T-cell (primary cell): ENCODE measurements around the gene CYP46A1. TPM values are rescaled to one million over a fixed set of nuclear protein-coding genes. Genes with fewer than 3 reads are reported as not detected.
A peak's percentile ranks its signal among the peaks of the same experiment; 100 is the strongest.

ENCODE experiments used
- ATAC-seq, 4 experiments: fragments of 200-7000 bp in 3 of 4; fragments of 150-1000 bp in 1 of 4; cut with Tn5 transposase; replicated peaks in 1 of 4; 1 replicate in 3 of 4; 2 replicates in 1 of 4; pipeline ENCODE4 v1.10.0; 2021; ENCODE audit warnings: moderate library complexity in 3 of 4, mild to moderate bottlenecking in 2 of 4, moderate number of reproducible peaks in 1 of 4
- CTCF ChIA-PET, 2 donors: fragments of 300-600 bp; sonication (Branson Sonifier 250); formaldehyde crosslinking; loops; one replicate each; lab custom pipeline; 2022; ENCODE audit warnings: antibody characterized with exemption in 2 of 2; lab: Charles Lee
- POLR2A ChIA-PET, 2 donors: fragments of 300-600 bp; sonication (Branson Sonifier 250); formaldehyde crosslinking; loops; one replicate each; lab custom pipeline; 2022; ENCODE audit warnings: antibody characterized with exemption in 2 of 2; lab: Charles Lee
- DNase-seq, 35 experiments: peaks; one replicate each; pipeline versions ENCODE4 v3.0.0 to v3.0.0-alpha.2; 2013 to 2023
- H3K27ac ChIP-seq: one replicate; pipeline ENCODE4 v1.5.1; 2013; ENCODE audit warnings: low read length
- H3K27me3 ChIP-seq, 2 experiments: replicated peaks in 1 of 2; 1 replicate in 1 of 2; 2 replicates in 1 of 2; pipeline versions ENCODE4 v1.6.1 to v1.7.0; 2013; ENCODE audit warnings: low read length in 1 of 2, mixed read lengths in 1 of 2; ENCODE audit not compliant: control insufficient read depth in 2 of 2, insufficient read depth in 2 of 2; ENCODE audit errors: extremely low read depth in 1 of 2
- H3K36me3 ChIP-seq, 2 donors: 1 replicate in 1 of 2; 2 replicates in 1 of 2; pipeline versions ENCODE4 v1.6.1 to v1.7.0; 2013; ENCODE audit warnings: low read length in 1 of 2; ENCODE audit not compliant: control insufficient read depth in 2 of 2, insufficient read depth in 1 of 2; ENCODE audit errors: extremely low read depth in 1 of 2
- H3K4me1 ChIP-seq, 2 experiments: 1 replicate in 1 of 2; 2 replicates in 1 of 2; pipeline versions ENCODE4 v1.6.1 to v1.7.0; 2013; ENCODE audit warnings: low read length in 2 of 2, mixed read lengths in 1 of 2; ENCODE audit not compliant: insufficient read depth in 2 of 2, control insufficient read depth in 1 of 2; ENCODE audit errors: extremely low read depth in 1 of 2
- H3K4me3 ChIP-seq, 2 donors: 1 replicate in 1 of 2; 2 replicates in 1 of 2; pipeline versions ENCODE4 v1.5.1 to v1.7.0; 2013; ENCODE audit warnings: mild to moderate bottlenecking in 2 of 2, low read length in 1 of 2, moderate library complexity in 1 of 2; ENCODE audit not compliant: control insufficient read depth in 1 of 2; ENCODE audit errors: extremely low read depth in 1 of 2
- H3K9me3 ChIP-seq: 2 replicates; pipeline ENCODE4 v1.7.0; 2013
- H3K27ac Mint-ChIP-seq, 2 donors: one replicate each; pipeline ENCODE4 v1.8.0; 2020 to 2021; ENCODE audit warnings: mild to moderate bottlenecking in 2 of 2, mixed read lengths in 2 of 2
- H3K27me3 Mint-ChIP-seq, 2 donors: one replicate each; pipeline ENCODE4 v1.8.0; 2021 to 2022; ENCODE audit warnings: mixed read lengths in 2 of 2
- H3K36me3 Mint-ChIP-seq: one replicate; pipeline ENCODE4 v1.8.0; 2021; ENCODE audit warnings: mixed read lengths
- H3K4me1 Mint-ChIP-seq, 3 donors: one replicate each; pipeline ENCODE4 v1.8.0; 2020 to 2022; ENCODE audit warnings: mixed read lengths in 3 of 3, mild to moderate bottlenecking in 1 of 3
- H3K4me3 Mint-ChIP-seq, 3 donors: one replicate each; pipeline ENCODE4 v1.8.0; 2020 to 2022; ENCODE audit warnings: mild to moderate bottlenecking in 3 of 3, mixed read lengths in 3 of 3, moderate library complexity in 3 of 3
- H3K9me3 Mint-ChIP-seq, 3 donors: one replicate each; pipeline ENCODE4 v1.8.0; 2020 to 2022; ENCODE audit warnings: mixed read lengths in 3 of 3
- WGBS: methylation state at CpG from one replicate; pipeline ENCODE4 v1.1.5; 2013; ENCODE audit warnings: missing lambda C conversion rate; ENCODE audit not compliant: insufficient coverage; 5-methylcytosine and 5-hydroxymethylcytosine counted together
- total RNA-seq, 35 experiments: library from RNA in 6 of 35; stranded (reverse) in 6 of 35; fragments of 120-200 nt in 1 of 35; gene quantifications; one replicate each; pipeline versions ENCODE4 v1.2.1 to v1.2.4 and lab custom pipeline; 2013 to 2026

CYP46A1 gene
- total RNA-seq, 5 donors from 2014 or later (not counting 1 experiment from before 2014, with no cell fraction given) = 0.10 to 0.51 (median 0.39) TPM

GRCh38 chr14:99696929-99697328, 12.8 kb downstream of the CYP46A1 start:
- CTCF ChIA-PET = no interaction called here

DNA sequence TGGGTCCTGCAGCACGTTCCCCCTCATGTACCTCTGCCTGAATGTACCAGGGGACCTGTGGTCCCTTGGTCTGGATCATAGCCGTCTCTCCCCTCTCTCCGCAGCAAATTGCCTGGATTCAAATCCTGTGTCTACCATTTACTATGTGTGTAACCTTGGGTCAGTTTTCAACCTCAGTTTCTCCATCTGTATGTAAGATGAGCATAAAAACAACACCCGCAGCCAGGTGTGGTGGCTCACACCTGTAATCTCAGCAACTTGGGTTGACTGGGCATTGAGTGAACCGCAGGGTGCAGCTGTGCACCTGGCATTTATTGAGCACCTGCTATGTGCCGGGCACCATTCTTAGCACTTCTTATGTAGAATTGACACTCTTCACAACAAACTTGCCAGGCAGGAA, 14.1 kb downstream of the CYP46A1 start:
- DNase-seq = no peak
- peaks cover 0 to 9% of the 10 kb centered on the region in 2 experiments for H3K4me1 ChIP-seq
- peaks cover 4 to 10% (median 5%) of the 10 kb centered on the region in 3 donors for H3K9me3 Mint-ChIP-seq
- CTCF ChIA-PET = no interaction called here
- peaks cover 0 to 13% of the 10 kb centered on the region in 2 experiments for H3K27me3 ChIP-seq
- H3K27ac Mint-ChIP-seq = no peak overlapping the region
- peaks cover 0 to 11% (median 4%) of the 10 kb centered on the region in 3 donors for H3K4me1 Mint-ChIP-seq
- peaks cover 8% of the 10 kb centered on the region for H3K36me3 Mint-ChIP-seq
- H3K9me3 ChIP-seq = no peaks in the 10 kb centered on the region
- H3K4me3 Mint-ChIP-seq = no peak overlapping the region
- H3K27me3 Mint-ChIP-seq = peaks cover 8 to 12% of the 10 kb centered on the region in 2 donors
- no peaks in the 10 kb centered on the region for H3K36me3 ChIP-seq
- ATAC-seq = no peak
- H3K27ac ChIP-seq = no peak overlapping the region
- H3K4me3 ChIP-seq = no peak overlapping the region
- 83% methylated on average over 2 of the region's 6 CpGs for WGBS
- POLR2A ChIA-PET = no interaction called here

More at GRCh38 chr14:99696929-99697328, 12.8 kb downstream of the CYP46A1 start:
- Histone ChIP-seq H3K27ac (no peak overlapping the region), H3K9me3 (no peaks in the 10 kb centered on the region), H3K36me3 (no peaks in the 10 kb centered on the region), H3K4me3 (no peak overlapping the region), H3K27me3 (peaks cover 0 to 13% of the 10 kb centered on the region in 2 experiments), H3K4me1 (peaks cover 0 to 9% of the 10 kb centered on the region in 2 experiments)
- WGBS = 87% methylated on average over 2 of the region's 4 CpGs
- POLR2A ChIA-PET = no interaction called here
- Mint-ChIP-seq H3K27ac (no peak overlapping the region), H3K36me3 (peaks cover under 1% of the 10 kb centered on the region), H3K4me1 (peaks cover 0 to 11% (median 4%) of the 10 kb centered on the region in 3 donors), H3K27me3 (peaks cover 8% of the 10 kb centered on the region in 2 donors), H3K4me3 (no peak overlapping the region), H3K9me3 (peaks cover 0 to under 1% (median 0%) of the 10 kb centered on the region in 3 donors)
- ATAC-seq (no peak), DNase-seq (peak in 1 of 35 experiments; percentile 5)

DNA sequence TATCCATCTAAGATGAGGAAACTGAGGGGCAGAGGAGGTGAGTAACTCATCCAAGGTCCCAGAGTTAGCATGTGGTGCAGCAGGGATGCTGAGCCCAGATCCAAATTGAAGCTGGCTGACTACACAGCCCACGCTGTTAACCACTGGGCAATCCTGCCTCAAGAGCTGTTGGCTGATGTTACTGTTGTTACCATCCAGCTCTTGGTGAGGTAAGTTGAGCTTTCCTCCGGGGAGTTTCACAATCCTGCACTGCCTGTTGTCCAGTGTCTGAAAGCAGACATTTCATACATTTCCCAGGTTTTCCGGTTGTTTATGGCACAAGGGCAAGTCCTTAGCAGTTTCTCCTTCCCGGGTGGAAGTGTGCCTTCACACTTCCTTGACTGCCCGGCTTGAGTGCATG, 14.5 kb downstream of the CYP46A1 start:
- H3K4me1 Mint-ChIP-seq = peaks cover 0 to 11% (median 4%) of the 10 kb centered on the region in 3 donors
- no peak overlapping the region for H3K27ac ChIP-seq
- POLR2A ChIA-PET = no interaction called here
- CTCF ChIA-PET = interaction anchor here in 1 of 2 donors (0.6 kb wide), 1 partner anchor 665 kb away, joined by 4 read pairs; no protein-coding TSS in a partner anchor
- H3K27me3 Mint-ChIP-seq = peaks cover 8 to 16% of the 10 kb centered on the region in 2 donors
- H3K9me3 ChIP-seq = no peaks in the 10 kb centered on the region
- peaks cover 0 to 9% of the 10 kb centered on the region in 2 experiments for H3K4me1 ChIP-seq
- ATAC-seq (no peak), DNase-seq (peak in 1 of 35 experiments; percentile 7)
- no peak overlapping the region for H3K4me3 ChIP-seq
- peaks cover 12% of the 10 kb centered on the region for H3K36me3 Mint-ChIP-seq
- peaks cover 8 to 14% (median 9%) of the 10 kb centered on the region in 3 donors for H3K9me3 Mint-ChIP-seq
- WGBS = 33% methylated on average over 3 of the region's 5 CpGs
- peaks cover 0 to 13% of the 10 kb centered on the region in 2 experiments for H3K27me3 ChIP-seq
- no peak overlapping the region for H3K4me3 Mint-ChIP-seq
- H3K27ac Mint-ChIP-seq = no peak overlapping the region
- H3K36me3 ChIP-seq = no peaks in the 10 kb centered on the region

DNA sequence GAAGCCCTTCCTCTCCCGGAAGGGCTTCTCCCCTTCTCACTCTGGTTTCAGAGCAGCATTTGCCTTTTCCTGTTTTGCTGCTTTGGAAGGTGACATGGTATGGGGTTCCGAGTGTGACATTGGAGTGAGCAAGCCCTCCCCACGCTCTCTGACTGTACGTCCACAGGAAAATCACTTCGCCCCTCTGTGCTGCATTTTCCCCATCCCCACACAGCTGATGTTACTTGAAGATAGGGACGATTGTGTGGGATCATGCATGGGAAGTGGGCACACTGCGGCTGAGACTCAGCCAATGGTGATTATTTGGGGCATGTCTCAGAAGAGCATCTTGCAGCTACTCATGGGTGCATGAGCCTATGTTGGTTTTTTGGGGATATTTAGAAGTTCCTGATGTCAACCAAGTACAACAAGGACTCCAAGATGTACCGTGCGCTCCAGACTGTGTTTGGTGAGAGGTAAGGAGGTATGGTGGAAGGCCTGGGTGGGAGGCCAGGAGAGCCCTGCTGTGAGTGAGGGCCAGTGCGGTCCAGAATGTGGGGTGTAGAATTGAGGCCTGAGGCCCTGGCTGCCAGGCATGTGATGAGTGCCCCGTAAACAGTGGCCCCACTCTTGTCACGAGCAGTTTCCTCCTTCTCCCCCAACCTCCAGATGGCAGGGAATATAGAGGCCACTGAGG, 15.1 kb downstream of the CYP46A1 start:
- Histone ChIP-seq H3K4me1 (peaks cover 0 to 9% of the 10 kb centered on the region in 2 experiments), H3K27ac (no peak overlapping the region), H3K27me3 (peaks cover 0 to 13% of the 10 kb centered on the region in 2 experiments), H3K4me3 (no peak overlapping the region), H3K36me3 (no peaks in the 10 kb centered on the region), H3K9me3 (no peaks in the 10 kb centered on the region)
- peaks cover 8 to 16% of the 10 kb centered on the region in 2 donors for H3K27me3 Mint-ChIP-seq
- H3K9me3 Mint-ChIP-seq = peaks cover 9 to 17% (median 10%) of the 10 kb centered on the region in 3 donors
- ChIA-PET POLR2A (no interaction called here), CTCF (interaction anchor here (0.6 kb wide), 2 partner anchors 163 to 664 kb away, joined by 3 to 4 read pairs; no protein-coding TSS in a partner anchor)
- WGBS = 81% methylated on average over 4 of the region's 12 CpGs
- H3K36me3 Mint-ChIP-seq = peaks cover 15% of the 10 kb centered on the region
- DNase-seq (peak in 1 of 35 experiments; percentile 3), ATAC-seq (no peak)
- H3K27ac Mint-ChIP-seq = no peak overlapping the region
- H3K4me1 Mint-ChIP-seq = peaks cover 0 to 11% (median 4%) of the 10 kb centered on the region in 3 donors
- H3K4me3 Mint-ChIP-seq = no peak overlapping the region

GRCh38 chr14:99699861-99700260, 15.8 kb downstream of the CYP46A1 start:
- H3K27ac ChIP-seq = no peak overlapping the region
- Mint-ChIP-seq H3K4me1 (peaks cover 0 to 11% (median 4%) of the 10 kb centered on the region in 3 donors), H3K9me3 (peaks cover 9 to 23% (median 10%) of the 10 kb centered on the region in 3 donors), H3K27me3 (peaks cover 12 to 16% of the 10 kb centered on the region in 2 donors), H3K36me3 (peaks cover 21% of the 10 kb centered on the region), H3K27ac (no peak overlapping the region), H3K4me3 (no peak overlapping the region)
- DNase-seq (peak in 1 of 35 experiments; percentile 13), ATAC-seq (no peak)
- 93% methylated on average over 16 of the region's 16 CpGs for WGBS
- H3K4me3 ChIP-seq = no peak overlapping the region
- peaks cover 0 to 9% of the 10 kb centered on the region in 2 experiments for H3K4me1 ChIP-seq
- H3K9me3 ChIP-seq = no peaks in the 10 kb centered on the region
- POLR2A ChIA-PET = no interaction called here
- H3K27me3 ChIP-seq = peaks cover 0 to 16% of the 10 kb centered on the region in 2 experiments
- no peaks in the 10 kb centered on the region for H3K36me3 ChIP-seq
- CTCF ChIA-PET = interaction anchor here in 1 of 2 donors (0.6 kb wide), 1 partner anchor 164 kb away, joined by 3 read pairs; no protein-coding TSS in a partner anchor

GRCh38 chr14:99700379-99700778, 16.3 kb downstream of the CYP46A1 start:
- Mint-ChIP-seq H3K36me3 (peaks cover 21% of the 10 kb centered on the region), H3K27ac (no peak overlapping the region), H3K9me3 (peaks cover 9 to 23% (median 10%) of the 10 kb centered on the region in 3 donors), H3K4me1 (peaks cover 0 to 11% (median 4%) of the 10 kb centered on the region in 3 donors), H3K27me3 (peaks cover 12 to 16% of the 10 kb centered on the region in 2 donors), H3K4me3 (no peak overlapping the region)
- no peak overlapping the region for H3K27ac ChIP-seq
- ATAC-seq = no peak
- H3K27me3 ChIP-seq = peaks cover 0 to 21% of the 10 kb centered on the region in 2 experiments
- no peaks in the 10 kb centered on the region for H3K9me3 ChIP-seq
- H3K36me3 ChIP-seq = no peaks in the 10 kb centered on the region
- no peak for DNase-seq
- no peak overlapping the region for H3K4me3 ChIP-seq
- ChIA-PET CTCF (no interaction called here), POLR2A (no interaction called here)
- H3K4me1 ChIP-seq = peaks cover 0 to 9% of the 10 kb centered on the region in 2 experiments
- WGBS = 100% methylated on average over 4 of the region's 6 CpGs
